GM18498 (cell line): ENCODE data around the gene FIGNL2.

Experiments used
- ATAC-seq: cut with Tn5 transposase; IDR thresholded peaks from one replicate; pipeline ENCODE4 v1.9.1; 2021; ENCODE audit warnings: mild to moderate bottlenecking, moderate library complexity; ENCODE audit not compliant: unreplicated experiment

FIGNL2 gene

DNA sequence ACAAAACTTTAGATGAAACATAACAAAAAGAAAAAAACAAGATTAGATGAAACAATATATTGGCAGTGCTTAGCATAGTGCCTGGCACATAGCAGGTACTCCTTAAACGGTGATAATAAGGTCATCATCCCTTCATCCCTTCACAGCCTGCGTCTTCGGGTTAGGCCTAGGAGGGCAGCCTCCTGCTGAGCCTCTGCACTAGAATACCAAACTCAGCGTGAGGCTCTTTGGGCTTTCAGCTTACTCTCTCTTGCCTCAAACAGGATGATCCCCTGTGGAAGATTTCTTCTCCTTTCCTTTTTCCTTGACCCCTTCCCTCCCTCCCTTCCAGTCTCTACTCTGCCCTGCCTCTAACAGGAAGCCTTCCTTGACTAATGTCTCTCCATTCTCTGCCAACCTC, 14.4 kb upstream of the FIGNL2 start:
- no peak for ATAC-seq

DNA sequence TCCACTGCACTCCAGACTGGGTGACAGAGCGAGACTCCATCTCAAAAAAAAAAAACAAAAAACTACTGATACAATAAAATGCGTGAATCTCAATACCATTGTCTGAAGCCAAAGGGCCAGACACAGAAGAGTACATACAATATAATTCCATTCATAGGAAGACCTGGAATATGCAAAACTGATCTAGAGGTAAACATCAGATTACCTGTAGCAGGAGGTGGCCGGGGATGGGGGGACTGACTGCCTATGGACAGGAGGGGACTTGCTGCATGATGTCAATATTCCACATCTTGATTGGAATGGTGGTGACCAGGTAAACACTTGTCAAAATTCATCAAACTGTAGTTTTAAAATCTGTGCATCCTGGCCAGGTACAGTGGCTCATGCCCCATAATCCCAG, 12.5 kb upstream of the FIGNL2 start:
- no peak for ATAC-seq

DNA sequence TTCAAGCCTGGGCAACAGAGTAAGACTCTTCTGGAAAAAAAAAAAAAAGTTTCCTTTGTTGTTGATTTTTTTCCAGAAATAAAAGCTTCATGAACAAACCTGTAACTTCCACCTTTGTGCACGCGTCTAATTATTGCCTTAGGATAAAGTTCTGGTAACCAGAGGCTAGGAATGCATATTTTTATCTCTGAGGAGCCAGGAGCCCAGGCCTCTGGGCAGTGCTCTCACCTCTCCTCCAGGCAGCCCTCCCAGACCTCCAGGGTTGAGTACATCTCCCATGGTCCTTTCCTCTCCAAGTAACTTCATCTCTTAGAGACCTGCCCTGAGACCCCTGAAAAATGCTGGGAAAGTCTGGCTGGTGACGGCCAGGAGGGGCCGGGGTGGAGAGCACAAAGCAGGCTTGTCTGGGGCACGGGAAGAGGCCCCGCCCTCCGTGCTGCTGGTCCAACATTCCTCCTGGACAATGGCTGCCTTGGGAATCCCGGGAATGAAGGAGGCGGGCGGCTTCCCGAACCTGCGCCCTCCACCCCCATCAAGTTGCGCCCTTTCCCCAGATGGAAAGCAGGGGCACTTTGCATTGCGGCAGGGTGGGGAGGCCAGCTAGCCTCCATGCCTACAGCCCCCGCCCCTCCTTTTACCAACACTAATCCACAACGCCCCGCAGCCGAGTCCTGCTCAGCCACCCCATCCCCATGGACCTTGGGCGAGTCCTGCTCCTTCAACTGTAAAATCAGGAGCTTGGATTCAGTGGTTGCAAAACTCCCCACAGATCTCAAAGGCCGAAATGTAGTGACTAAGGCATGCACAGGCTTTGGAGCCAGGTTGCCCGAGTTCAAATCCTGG, 7.3 kb upstream of the FIGNL2 start:
- ATAC-seq, result no peak

DNA sequence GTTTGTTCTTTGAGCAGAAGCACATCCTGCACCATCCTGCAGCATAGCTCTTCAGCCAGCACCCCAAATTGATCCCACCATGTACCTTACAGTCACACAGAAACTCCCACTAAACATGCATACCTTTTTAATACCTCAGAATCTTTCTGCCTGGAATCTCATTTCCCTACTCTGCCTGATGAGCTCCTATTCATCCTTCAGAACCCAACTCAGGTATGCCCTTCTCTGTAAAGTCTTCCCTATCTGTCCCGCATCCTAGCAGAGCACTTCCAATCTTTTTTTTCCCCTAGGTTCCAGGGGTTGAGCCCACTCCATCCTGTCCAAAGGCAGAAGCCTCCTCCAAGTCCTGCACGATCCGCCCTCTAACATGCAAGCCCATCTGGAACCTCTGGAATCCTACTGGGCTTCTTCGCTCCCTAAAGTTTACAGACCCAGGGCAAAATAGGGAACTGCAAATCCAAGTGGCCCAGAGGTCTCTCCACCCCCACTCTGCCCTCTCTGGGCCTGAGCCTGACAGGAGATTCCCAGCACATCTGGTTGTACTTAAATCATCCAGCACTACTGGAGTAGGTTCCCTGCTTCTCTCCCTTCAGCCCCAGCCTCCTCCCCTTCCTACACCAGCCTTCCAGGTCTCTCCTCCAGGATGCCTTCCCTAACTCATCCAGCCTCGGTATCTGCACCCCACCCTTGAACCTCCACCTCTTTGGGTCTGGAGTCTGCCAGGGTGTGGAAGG, 4.1 kb upstream of the FIGNL2 start:
- no peak for ATAC-seq

DNA sequence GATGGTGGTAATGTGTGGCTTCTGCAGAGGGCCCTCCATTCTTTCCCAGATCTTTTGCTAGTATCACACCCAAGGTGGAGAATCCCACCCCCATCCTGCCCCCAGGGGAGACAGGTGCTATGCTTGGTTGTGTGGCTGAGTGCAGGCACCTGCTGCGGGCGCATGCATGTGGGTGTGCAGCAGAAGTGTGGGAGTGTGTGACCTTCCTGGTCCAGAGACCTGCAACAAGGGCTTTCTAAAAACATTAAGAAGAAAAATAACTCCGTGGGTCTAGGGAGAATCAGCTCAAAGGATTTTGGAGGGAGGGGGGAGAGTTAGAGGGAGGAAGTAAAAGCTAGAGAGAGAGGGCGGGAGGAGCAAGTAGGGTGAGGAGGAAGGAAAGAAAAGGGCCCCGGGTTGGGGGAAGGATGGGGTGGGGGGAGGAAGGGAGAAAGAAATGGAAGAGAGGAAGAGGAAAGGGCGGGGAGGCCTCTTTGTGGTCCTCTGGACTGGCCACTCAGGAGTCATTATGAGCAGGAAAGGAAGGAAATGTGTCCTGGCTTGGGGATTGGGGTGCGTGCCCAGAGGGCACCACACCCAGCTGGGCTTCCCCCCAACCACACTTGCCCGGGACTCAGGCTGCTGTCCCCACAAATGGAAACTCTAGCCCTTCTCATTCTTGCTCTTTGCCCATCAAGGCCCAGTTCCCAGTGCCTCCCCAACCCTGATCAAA, 3.1 kb upstream of the FIGNL2 start:
- ATAC-seq, result no peak

DNA sequence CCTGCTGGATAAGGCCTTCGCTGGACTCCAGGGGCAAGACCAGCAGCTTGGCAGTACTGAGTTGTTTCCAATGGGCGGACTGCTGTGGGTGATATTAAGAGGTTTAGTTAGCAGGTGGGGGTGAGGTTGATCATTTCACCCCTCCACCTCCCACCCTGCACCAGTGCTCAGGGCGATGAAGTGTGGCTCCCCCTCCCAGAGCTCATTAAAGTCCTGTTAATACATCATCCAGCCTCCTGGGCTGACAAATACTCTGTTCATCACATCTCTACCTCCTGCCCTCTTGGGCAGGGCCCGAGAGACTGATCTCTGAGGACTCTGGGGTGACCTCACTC, 2.4 kb upstream of the FIGNL2 start:
- no peak for ATAC-seq

DNA sequence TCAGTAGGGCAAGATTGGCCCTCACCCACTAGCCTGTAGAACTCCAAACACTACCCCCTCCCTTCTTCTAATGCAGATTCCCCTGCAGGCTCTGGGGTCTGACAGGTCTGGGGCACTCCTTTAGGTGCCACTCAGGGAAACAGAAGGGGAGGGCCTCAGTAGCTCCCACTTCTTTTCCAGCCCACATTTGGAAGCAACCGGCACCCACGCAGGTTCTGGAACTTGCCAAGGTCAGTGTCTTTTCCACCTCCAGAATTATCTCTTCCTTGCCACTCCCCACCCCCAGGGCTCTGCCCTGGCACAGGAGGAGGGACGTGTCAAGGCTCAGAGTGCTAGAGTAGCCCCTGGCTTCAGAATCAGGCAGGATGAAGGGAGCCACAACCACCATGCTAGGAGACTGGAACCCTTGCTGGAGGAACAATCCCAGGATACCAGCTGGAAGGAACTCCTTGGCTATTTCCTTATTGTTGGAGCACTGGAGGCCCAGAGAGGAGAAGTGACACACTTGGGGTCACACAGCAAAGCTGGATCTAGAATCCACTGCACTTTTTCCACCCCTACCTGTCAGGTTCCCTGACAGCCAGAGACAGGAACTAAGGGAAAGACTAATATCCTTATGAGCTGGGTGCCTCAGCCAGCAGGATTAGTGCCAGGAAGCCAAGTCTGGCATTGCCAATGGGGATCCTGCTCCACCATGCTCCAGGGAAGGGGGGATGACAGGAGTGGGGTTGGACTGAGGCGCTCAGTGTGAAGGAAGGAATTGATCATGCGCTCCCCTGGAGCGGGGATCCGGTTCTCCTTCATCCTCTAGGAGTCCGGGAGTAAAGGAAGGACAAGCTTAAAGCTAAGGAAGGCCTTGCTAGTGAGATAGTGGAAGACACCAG, 1.8 kb upstream of the FIGNL2 start:
- ATAC-seq, result no peak

DNA sequence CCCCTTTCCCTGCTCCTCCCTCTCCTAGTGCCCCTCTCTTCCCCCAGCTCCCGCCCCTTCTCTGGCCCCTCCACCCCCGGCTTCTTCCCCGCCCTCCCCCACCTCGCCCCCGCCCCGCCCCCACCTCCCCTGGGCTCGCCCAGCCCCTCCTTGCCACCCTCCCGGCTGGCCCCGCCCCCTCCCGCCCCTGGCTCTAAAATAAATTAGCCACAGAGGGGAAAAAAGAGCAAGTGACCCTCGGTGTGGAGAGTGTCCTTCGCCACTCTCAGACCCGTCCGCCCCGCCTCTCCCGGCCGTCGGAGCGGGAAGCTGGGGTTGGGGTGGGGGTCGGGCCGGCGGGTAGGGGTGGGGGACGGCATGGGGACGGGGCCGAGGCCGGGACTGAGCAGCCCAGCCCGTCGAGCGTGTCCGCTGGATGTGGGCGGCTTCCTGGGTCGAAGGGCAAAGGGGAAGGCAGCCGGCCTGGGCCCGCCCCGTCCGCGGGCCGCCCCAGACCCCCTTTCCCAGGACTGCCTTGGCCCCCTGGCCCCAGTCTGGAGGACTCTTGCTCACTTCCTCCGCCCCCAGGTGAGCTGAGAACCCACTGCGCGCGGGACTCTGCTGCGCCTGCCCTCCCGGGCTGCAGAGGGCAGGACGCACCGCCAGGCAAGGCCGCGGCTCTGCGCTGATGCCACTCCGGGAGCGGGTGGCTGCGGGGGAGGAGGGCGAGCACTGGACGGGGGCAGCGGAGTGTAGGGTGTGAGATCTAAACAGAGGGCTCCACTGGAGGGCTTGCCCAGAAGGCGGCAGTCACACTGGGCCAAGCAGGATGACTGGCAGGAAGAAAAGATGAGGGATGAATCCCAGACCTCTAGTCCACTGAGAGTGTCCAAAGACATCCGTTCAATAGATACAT, 570 bp upstream of the FIGNL2 start:
- ATAC-seq, result no peak

DNA sequence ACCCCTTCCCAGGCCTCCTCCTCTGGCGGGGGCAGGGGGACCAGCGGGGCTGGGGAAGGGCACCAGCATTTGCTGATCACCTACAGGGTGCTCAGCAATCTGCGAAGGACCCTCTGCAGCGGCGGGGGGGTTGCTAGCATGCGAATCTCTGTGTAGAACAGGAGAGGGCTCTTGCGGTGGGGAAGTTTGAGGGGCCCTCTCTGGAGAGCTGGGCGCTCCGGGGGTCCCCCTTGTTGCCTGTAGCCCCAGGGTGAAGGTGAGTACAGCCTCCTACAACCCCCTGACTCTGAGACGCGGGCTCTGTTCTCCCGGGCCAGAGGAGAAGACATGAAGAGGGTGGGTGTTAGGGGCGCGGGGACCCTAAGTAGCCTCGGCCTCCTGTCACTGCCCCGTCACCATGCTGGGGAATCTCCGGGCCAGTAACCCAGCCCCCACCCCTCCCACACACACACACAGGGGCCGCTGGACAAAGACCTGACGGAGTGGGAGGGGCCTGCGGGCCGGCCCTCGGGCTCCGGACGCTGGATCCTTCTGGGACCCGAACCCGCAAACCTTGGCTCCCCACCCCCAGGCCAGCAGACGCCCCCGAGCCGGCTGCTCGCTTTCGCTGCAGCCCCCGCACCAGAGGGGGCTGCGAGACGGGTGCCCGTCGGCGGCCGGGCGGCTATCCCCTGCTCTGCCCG, 734 bp downstream of the FIGNL2 start:
- no peak for ATAC-seq

DNA sequence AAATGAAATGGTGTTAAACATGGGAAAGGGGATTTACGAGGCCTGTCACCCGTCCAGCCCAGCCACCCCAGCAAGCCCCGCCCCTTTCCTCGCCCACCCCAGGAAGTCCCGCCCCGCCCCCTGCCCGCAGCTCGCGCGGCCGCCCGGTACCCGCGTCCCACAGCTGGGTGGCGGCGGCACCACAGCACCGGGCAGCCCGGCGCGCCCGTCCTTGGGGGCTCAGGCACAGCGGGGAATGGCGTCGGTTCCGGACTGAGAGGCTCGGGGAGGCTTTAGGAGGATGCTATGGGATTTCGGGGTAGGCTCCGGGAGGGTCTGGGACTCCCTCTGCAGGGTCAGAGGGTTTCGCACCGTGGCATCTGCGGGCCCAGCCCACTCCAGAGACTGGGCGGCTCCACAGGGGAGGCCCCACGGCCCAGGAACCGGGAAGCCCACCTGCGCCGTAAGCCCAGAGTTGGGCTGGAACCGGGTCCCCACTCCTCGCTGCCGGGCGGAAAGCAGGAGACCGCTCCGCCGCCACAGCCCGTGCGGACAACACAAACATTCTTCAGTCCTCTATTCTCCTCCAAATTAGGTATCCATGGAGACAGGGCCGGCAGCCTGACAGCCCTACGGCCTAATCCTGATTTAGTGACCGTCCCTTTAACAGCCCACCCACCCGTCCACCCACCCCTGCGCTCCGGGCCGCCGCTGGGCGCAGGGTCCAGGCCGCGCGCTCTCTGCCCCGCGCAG, 1.4 kb downstream of the FIGNL2 start:
- no peak for ATAC-seq

DNA sequence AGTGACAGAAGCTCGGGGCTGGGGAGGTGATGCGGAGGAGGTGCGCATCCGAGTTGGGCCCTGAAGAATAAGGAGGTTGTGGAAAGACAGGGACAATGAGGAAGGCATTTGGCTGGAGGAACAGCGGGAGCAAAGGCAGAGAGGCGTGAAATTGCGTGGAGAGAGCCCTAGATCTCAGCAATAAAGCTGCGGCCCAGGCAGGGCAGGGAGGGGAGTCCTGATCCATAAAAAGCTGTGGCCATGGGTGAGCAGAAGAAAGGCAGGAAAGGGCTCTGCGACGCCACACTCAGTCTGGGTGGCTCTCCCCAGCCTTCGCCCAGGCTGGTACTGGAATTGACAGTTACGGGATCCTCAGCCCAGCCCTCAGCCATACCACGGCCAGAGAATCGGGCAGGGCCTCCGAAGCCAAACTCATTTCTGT, 2.2 kb downstream of the FIGNL2 start:
- ATAC-seq, result no peak

DNA sequence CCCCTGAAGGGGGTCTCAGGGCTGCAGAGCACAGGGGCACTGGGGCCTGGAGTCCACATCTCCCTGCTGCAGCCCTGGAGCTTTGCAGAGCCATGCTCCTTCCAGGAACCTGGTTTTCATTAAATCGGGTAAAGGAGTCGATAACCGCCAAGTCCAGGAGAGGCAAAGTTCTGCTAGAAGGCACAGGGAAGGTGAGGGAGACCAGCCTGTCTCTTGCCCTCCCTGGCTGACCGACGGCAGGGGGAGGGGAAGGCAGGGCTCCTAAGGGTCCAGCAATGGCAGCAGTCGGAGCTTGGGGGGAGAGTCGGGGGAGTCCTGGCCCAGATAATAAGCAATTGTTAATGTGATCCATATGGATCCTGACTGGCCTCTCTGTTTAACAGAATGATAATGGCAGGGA, 3.0 kb downstream of the FIGNL2 start:
- no peak for ATAC-seq

DNA sequence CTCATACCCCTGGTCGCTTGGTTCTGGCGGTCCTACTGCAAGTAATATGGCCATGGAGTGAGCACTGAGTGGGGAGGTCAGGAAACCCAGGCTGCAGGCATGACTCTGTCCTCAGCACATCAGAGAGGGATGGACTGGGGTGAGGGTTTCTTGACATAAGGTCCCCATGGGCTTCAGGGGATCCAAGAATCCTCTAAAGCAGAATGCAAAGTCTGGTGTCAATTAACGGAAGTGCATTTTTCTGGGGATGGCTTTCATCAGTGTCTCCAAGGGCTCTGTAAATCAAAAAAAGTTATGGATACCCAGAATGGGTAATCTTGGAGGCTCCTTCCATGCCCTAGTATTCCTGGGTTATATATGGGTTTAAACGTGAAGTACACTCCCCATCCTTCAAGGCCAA, 3.7 kb downstream of the FIGNL2 start:
- no peak for ATAC-seq

DNA sequence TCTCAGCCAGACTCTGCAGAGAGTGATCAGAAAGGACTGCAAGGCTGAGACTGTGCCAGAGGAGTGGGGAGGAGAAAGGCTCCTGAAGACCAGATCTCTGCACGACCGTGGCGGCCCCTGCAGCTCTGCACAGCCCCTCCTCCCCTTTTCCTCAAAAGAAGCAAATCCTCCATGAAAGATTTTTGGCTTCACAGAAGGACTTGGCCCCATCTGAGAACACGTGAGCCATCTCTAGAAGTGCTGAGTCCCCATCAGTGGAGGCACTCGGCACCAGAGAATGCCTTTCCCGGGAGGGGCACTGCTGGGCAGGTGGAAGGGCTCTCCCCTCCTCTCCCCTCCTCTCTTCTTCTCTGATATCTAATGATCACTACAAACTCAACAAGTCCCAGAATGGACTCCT, 6.8 kb downstream of the FIGNL2 start:
- ATAC-seq, result no peak

DNA sequence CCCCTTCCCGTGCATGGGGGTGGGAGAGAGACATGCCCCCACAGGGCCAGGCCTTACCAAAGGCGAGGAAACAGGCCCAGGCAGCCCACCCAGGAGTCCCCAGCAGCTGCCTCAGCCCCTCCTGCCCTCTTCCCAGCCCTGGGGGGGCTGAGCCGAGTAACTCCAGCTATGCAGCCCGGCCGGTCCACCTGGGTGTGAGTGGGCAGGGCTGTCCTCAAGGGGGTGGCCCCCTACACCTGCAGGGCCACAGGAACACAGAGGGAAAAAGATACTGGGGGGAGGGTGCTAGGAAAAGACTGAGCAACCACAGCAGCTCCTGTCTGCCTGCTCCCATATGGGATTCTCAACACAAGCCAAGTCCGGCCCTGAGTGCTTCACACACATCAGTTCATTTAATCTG, 7.6 kb downstream of the FIGNL2 start:
- ATAC-seq, result no peak

DNA sequence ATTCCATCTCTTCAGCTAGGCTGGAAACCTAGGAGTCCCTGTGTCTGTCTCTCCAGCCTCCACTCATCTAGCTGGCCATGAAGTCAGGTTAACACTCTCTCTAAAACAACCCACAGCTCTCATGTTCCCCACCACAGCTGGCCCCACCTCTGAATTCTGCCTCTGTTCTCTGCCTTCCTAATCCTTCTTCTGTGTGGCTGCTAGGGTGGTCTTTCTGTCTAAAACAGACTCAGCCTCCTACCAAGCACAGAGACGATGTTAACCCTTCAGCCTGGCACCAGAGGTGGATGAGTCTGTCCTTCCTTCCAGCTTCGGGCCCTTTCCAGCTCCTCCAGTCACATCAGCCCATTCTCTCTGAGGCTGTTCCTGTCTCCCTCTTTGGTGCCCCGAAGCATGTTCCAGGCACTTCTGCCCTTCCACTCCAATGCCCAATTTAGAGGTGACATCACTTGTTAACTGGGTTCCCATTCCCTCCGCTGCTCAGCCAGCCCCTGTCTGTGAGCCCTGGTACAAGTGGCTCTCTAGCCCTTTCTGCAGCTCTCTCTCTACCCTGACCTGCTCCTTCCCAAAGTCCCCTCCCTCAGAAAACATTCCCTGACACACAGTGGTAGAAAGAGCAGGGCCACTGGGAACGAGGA, 9.1 kb downstream of the FIGNL2 start:
- ATAC-seq, result no peak

DNA sequence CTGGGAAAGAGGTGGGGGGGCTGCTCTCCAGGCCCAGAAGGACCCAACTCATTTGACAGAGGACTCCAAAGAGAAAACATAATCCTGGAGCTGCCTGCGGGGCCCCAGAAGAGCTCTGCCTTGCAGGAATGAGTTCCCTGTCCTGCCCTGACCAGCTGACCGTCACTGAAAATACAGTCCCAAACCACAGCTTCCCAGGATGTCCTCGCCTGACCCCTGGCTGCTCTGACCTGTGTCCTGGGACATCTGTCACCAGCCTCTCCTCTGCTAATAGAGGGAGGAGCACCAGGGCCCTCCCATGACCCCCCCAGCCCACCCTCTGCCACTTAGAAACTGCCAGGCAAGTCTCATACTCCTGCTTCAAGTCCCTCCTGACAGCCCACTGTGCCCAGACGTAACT, 9.8 kb downstream of the FIGNL2 start:
- no peak for ATAC-seq

DNA sequence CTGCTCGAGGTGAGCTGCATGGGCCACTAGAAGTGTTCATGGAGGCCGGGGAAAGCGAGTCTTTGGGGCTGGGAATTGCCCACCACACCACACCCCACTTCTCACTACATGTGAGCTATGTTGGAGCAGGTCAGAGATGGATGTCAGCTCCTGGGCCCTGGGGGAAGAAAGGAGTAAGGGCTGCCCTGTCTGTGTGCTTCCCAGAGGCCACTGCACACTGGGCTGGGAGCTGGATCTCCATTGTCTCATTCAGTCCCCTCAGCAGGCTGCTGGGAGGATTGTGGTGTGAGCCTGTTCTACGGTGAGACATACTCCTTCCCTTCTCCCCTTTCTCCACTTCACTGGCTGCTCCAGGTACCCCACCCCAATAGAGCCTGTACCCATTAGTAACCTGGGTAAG, 10.5 kb downstream of the FIGNL2 start:
- ATAC-seq, result no peak
